ENCODE measurements around the gene SLC22A31. TPM values are rescaled to one million over a fixed set of nuclear protein-coding genes. Genes with fewer than 3 reads are reported as not detected.

SLC22A31 gene
- total and polyA plus RNA-seq, 9 of the 15 experiments (the other 6 are each of a cell fraction or from before 2014, with no cell fraction given), result 0.29 to 2.2 (median 0.47) TPM; not detected in 3

DNA sequence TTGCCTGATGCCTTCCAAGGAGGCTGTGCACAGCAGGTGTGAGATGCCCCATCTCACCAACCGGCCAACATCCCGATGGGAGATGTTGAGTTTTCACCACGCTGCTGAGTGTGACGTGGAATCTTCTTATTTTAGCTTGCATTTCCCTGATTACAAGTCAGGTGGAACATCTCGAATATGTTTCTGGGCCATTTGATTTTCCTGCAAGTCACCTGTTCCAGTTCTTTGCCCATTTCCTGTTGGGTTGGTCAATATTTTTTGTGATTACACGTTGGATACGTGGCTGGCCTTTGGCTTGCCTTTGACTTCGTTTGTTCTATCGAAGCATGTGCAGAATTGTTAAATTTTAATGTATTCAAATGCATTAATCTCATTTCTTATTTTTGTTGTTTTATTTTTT, 37.0 kb downstream of the SLC22A31 start:
- H3K4me1 ChIP-seq (replicated peaks in 1 of 2; ENCODE audit: control insufficient read depth in 2 of 2, insufficient read depth in 2 of 2, low read length in 2 of 2), result peaks cover 9 to 72% of the 10 kb centered on the region in 2 experiments
- ChIA-PET CTCF (ENCODE audit: low intra/inter-chr PET ratio) (no interaction called here), POLR2A (interaction anchor here (0.7 kb wide), 1 partner anchor 497 kb away, joined by 3 read pairs; no protein-coding TSS in a partner anchor)
- H2AFZ ChIP-seq (ENCODE audit: low read depth, low read length), result no peak overlapping the region
- BruUV-seq (replicated peaks), result no TSS peak
- in situ Hi-C loops (cut with MboI) (no loop called here), intact Hi-C loops (cut with micrococcal nuclease) (loop anchor here (10.0 kb wide), 1 partner anchor 188 kb away; the partner anchor contains the start of gene CBFA2T3)
- H3K4me3 ChIP-seq, result no peak overlapping the region
- H3K27me3 ChIP-seq (ENCODE audit: control insufficient read depth in 2 of 2, insufficient read depth in 2 of 2, low read length in 2 of 2), result no peaks in the 10 kb centered on the region
- no peak for TF ChIP-seq YY1 (IDR thresholded peaks at IDR 0.05; ENCODE audit: borderline replicate concordance in 1 of 3, control insufficient read depth in 1 of 3, extremely low read depth in 1 of 3, insufficient read depth in 3 of 3, insufficient read length in 1 of 3, insufficient replicate concordance in 2 of 3, low read depth in 1 of 3, low read length in 2 of 3)
- TF ChIP-seq, protein P1, sequence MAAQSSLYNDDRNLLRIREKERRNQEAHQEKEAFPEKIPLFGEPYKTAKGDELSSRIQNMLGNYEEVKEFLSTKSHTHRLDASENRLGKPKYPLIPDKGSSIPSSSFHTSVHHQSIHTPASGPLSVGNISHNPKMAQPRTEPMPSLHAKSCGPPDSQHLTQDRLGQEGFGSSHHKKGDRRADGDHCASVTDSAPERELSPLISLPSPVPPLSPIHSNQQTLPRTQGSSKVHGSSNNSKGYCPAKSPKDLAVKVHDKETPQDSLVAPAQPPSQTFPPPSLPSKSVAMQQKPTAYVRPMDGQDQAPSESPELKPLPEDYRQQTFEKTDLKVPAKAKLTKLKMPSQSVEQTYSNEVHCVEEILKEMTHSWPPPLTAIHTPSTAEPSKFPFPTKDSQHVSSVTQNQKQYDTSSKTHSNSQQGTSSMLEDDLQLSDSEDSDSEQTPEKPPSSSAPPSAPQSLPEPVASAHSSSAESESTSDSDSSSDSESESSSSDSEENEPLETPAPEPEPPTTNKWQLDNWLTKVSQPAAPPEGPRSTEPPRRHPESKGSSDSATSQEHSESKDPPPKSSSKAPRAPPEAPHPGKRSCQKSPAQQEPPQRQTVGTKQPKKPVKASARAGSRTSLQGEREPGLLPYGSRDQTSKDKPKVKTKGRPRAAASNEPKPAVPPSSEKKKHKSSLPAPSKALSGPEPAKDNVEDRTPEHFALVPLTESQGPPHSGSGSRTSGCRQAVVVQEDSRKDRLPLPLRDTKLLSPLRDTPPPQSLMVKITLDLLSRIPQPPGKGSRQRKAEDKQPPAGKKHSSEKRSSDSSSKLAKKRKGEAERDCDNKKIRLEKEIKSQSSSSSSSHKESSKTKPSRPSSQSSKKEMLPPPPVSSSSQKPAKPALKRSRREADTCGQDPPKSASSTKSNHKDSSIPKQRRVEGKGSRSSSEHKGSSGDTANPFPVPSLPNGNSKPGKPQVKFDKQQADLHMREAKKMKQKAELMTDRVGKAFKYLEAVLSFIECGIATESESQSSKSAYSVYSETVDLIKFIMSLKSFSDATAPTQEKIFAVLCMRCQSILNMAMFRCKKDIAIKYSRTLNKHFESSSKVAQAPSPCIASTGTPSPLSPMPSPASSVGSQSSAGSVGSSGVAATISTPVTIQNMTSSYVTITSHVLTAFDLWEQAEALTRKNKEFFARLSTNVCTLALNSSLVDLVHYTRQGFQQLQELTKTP (IDR thresholded peaks at IDR 0.05; ENCODE audit: low read depth in 1 of 2, partially characterized antibody in 2 of 2), result peak in 1 of 2 experiments; percentile 94
- no peak overlapping the region for H3K27ac ChIP-seq (ENCODE audit: extremely low read depth, low read depth, low read length)
- no peak for DNase-seq (ENCODE audit: extremely low read depth in 1 of 4, low spot score in 3 of 4)
- no peak for FAIRE-seq
- WGBS (ENCODE audit: insufficient coverage, low coverage, missing lambda C conversion rate), result 50% methylated on average over 9 of the region's 9 CpGs
- H4K20me1 ChIP-seq (replicated peaks; ENCODE audit: control insufficient read depth, insufficient read depth, low read length), result no peaks in the 10 kb centered on the region
- H3K79me2 ChIP-seq (ENCODE audit: control insufficient read depth, insufficient read depth, low read length), result no peaks in the 10 kb centered on the region
- H3K9me3 ChIP-seq (replicated peaks; ENCODE audit: control insufficient read depth, insufficient read depth, low read depth, low read length), result peaks cover 6% of the 10 kb centered on the region; the same call in 1 of the 2 replicates
- H3K4me2 ChIP-seq (ENCODE audit: insufficient read depth, low read length), result no peak overlapping the region
- H3K36me3 ChIP-seq (ENCODE audit: control insufficient read depth, insufficient read depth, low read length), result no peaks in the 10 kb centered on the region
- no peaks in the 10 kb centered on the region for H3K9me1 ChIP-seq (ENCODE audit: control insufficient read depth, insufficient read depth, low read length)
- ATAC-seq, result no peak
- no peak overlapping the region for H3K9ac ChIP-seq (ENCODE audit: insufficient read depth in 1 of 2, low read depth in 2 of 2, low read length in 2 of 2)
